HepG2 (cell line): Measurements from ENCODE around the gene CHD9NB. TPM values are rescaled to one million over a fixed set of nuclear protein-coding genes. Genes with fewer than 3 reads are reported as not detected.
A peak's percentile ranks its signal among the peaks of the same experiment; 100 is the strongest.

Experiments used
- ATAC-seq: fragments of 200-7000 bp; cut with Tn5 transposase; 3 replicates; pipeline ENCODE4 v1.9.1; 2020; ENCODE audit warnings: mild to moderate bottlenecking, moderate library complexity
- BruUV-seq: library from RNA; stranded (reverse); fragments of 400-500 nt; replicated peaks from 2 replicates; lab custom pipeline; 2021; lab: Mats Ljungman, UMichigan
- CTCF ChIA-PET: fragments of 300-600 bp; formaldehyde crosslinking; extraction: SDS; loops from one replicate; lab custom pipeline; 2021; ENCODE audit warnings: low total read pairs, inconsistent platforms, low intra/inter-chr PET ratio; lab: Yijun Ruan, JAX
- POLR2A ChIA-PET: fragments of 350-600 bp; sonication (Branson Sonifier 250); formaldehyde crosslinking; loops from one replicate; lab custom pipeline; 2020; ENCODE audit warnings: antibody characterized with exemption, inconsistent platforms; lab: Yijun Ruan, JAX
- DNase-seq: peaks from one replicate; pipeline ENCODE4 v3.0.0-alpha.2; 2015; ENCODE audit warnings: low spot score
- FAIRE-seq: peaks from 3 replicates; lab custom pipeline; 2011; peaks lifted over from hg19 to GRCh38; lab: Jason Lieb, UNC
- H2AFZ ChIP-seq: one replicate; pipeline ENCODE4 v1.6.1; 2011; ENCODE audit warnings: low read length, inconsistent platforms
- H3K27ac ChIP-seq: fragments of 300-600 bp; 3 replicates; pipeline ENCODE4 v1.8.0; 2011; ENCODE audit warnings: mixed run types, mild to moderate bottlenecking, mixed read lengths, low read length, inconsistent platforms; ENCODE audit not compliant: insufficient read depth; ENCODE audit errors: extremely low read length
- H3K27me3 ChIP-seq, 2 experiments: fragments of 200-600 bp in 1 of 2; 2 replicates in 1 of 2; 3 replicates in 1 of 2; pipeline versions ENCODE4 v1.6.0 to v1.8.0; 2011; ENCODE audit warnings: low read length in 2 of 2, mild to moderate bottlenecking in 2 of 2, moderate library complexity in 2 of 2, inconsistent platforms in 1 of 2; ENCODE audit not compliant: insufficient read depth in 2 of 2, control insufficient read depth in 1 of 2
- H3K36me3 ChIP-seq, 2 experiments: fragments of 200-600 bp in 1 of 2; replicated peaks in 1 of 2; 2 replicates in 1 of 2; 3 replicates in 1 of 2; pipeline versions ENCODE4 v1.5.1 to v1.8.0; 2011; ENCODE audit warnings: low read length in 2 of 2, inconsistent platforms in 1 of 2; ENCODE audit not compliant: insufficient read depth in 2 of 2, control insufficient read depth in 1 of 2
- H3K4me1 ChIP-seq: 2 replicates; pipeline ENCODE4 v1.5.1; 2012; ENCODE audit warnings: low read length, inconsistent platforms; ENCODE audit not compliant: insufficient read depth
- H3K4me2 ChIP-seq: 2 replicates; pipeline ENCODE4 v1.6.0; 2011; ENCODE audit warnings: low read depth, low read length, inconsistent platforms
- H3K4me3 ChIP-seq, 3 experiments: fragments of 200-600 bp in 1 of 3; sonication (generic), shearing (Covaris generic) in 1 of 3; replicated peaks in 1 of 3; 2 replicates each; pipeline ENCODE4 v1.5.1; 2011 to 2016; ENCODE audit warnings: low read length in 3 of 3, inconsistent platforms in 2 of 3, low read depth in 2 of 3, mild to moderate bottlenecking in 2 of 3, control low read depth in 1 of 3, mixed read lengths in 1 of 3; ENCODE audit not compliant: insufficient read depth in 1 of 3
- H3K79me2 ChIP-seq: one replicate; pipeline ENCODE4 v1.6.1; 2011; ENCODE audit warnings: low read length, inconsistent platforms; ENCODE audit not compliant: insufficient read depth
- H3K9ac ChIP-seq: 2 replicates; pipeline ENCODE4 v1.6.0; 2011; ENCODE audit warnings: mild to moderate bottlenecking, low read depth, low read length, inconsistent platforms; ENCODE audit not compliant: insufficient read depth
- H3K9me3 ChIP-seq: 2 replicates; pipeline ENCODE4 v1.5.1; 2012; ENCODE audit warnings: mild to moderate bottlenecking, low read length
- H4K20me1 ChIP-seq: 2 replicates; pipeline ENCODE4 v1.6.0; 2011; ENCODE audit warnings: inconsistent platforms, mild to moderate bottlenecking, low read length, moderate library complexity; ENCODE audit not compliant: insufficient read depth
- GPN1 ChIP-seq: sonication (generic); formaldehyde crosslinking; IDR thresholded peaks from 2 replicates; pipeline ENCODE4 v1.5.1; 2020; ENCODE audit warnings: missing genetic modification reagents, borderline replicate concordance
- HNF4A ChIP-seq: sonication (generic); formaldehyde crosslinking; IDR thresholded peaks from 2 replicates; pipeline ENCODE4 v1.4.0; 2020; ENCODE audit warnings: missing genetic modification reagents
- MAFK ChIP-seq, 2 experiments: IDR thresholded peaks in 1 of 2; conservative IDR thresholded peaks in 1 of 2; 2 replicates each; pipeline ENCODE4 v1.6.1; 2011; ENCODE audit warnings: improper control_type of control experiment in 2 of 2, low read length in 2 of 2
- PTBP1 ChIP-seq: fragments of 200-400 bp; formaldehyde crosslinking; IDR thresholded peaks from 2 replicates; pipeline ENCODE4 v1.6.1; 2018; ENCODE audit warnings: low read length, low read depth; ENCODE audit not compliant: poor library complexity, severe bottlenecking
- SCMH1 ChIP-seq: sonication (generic); formaldehyde crosslinking; IDR thresholded peaks from 2 replicates; pipeline ENCODE4 v1.9.0; 2021; ENCODE audit warnings: missing genetic modification reagents, mild to moderate bottlenecking, borderline replicate concordance
- ZNF121 ChIP-seq: sonication (generic); formaldehyde crosslinking; IDR thresholded peaks from 2 replicates; pipeline ENCODE4 v1.5.0; 2020; ENCODE audit warnings: mild to moderate bottlenecking, missing genetic modification reagents
- ZNF441 ChIP-seq: sonication (generic); formaldehyde crosslinking; IDR thresholded peaks from 2 replicates; pipeline ENCODE4 v1.7.0; 2021; ENCODE audit warnings: missing genetic modification reagents, borderline replicate concordance
- ZNF614 ChIP-seq: IDR thresholded peaks from 2 replicates; pipeline ENCODE4 v1.6.1; 2018; ENCODE audit warnings: missing biosample characterization, missing genetic modification reagents, inconsistent platforms, borderline replicate concordance
- WGBS: methylation state at CpG from one replicate; pipeline ENCODE4 v1.1.6; 2017; ENCODE audit warnings: low lambda C conversion rate; 5-methylcytosine and 5-hydroxymethylcytosine counted together
- in situ Hi-C: cut with HindIII; loops from 2 replicates; pipeline ENCODE4 v1.10.0; 2017; ENCODE audit warnings: low pct_unique_long_range_greater_than_20kb; ENCODE audit not compliant: extremely low pct_ligation_motif_present
- intact Hi-C: fragments of 100-400 bp; cut with micrococcal nuclease; formaldehyde crosslinking; loops from one replicate; pipeline ENCODE4 v1.10.0; 2022; ENCODE audit not compliant: unreplicated experiment
- polyA plus RNA-seq, 8 experiments: library from polyadenylated mRNA; depleted of rRNA in 3 of 8; stranded (reverse) in 7 of 8; unstranded in 1 of 8; fragments of >200 nt; fragmentation: Illumina TruSeq in 4 of 8; extraction: Trizol in 4 of 8; gene quantifications; 2 replicates each; pipeline versions ENCODE4 v1.2.1 to v1.2.3, GENCODE V29; 2011 to 2016; ENCODE audit warnings: low read depth in 4 of 8, missing spikeins in 1 of 8, mixed read lengths in 1 of 8; ENCODE audit not compliant: insufficient read depth in 1 of 8
- total RNA-seq, 5 experiments: library from RNA; depleted of rRNA; stranded (reverse); fragments of >200 nt; fragmentation: Illumina TruSeq; extraction: Trizol; gene quantifications; 2 replicates each; pipeline ENCODE4 v1.2.3, GENCODE V29; 2016; ENCODE audit warnings: low read depth in 1 of 5
- TF ChIP-seq, protein P1 (sequence below): sonication (generic); formaldehyde crosslinking; IDR thresholded peaks from 2 replicates; pipeline ENCODE4 v1.5.0; 2020; ENCODE audit warnings: missing genetic modification reagents
- TF ChIP-seq, protein P2 (sequence below): sonication (generic); formaldehyde crosslinking; IDR thresholded peaks from 2 replicates; pipeline ENCODE4 v1.5.1; 2020; ENCODE audit warnings: missing genetic modification reagents, mild to moderate bottlenecking, borderline replicate concordance

CHD9NB gene
- total and polyA plus RNA-seq, 2 of the 13 experiments (the other 11 are each of a cell fraction or from before 2014, with no cell fraction given): 0.17 to 0.18 TPM

GRCh38 chr16:53068423-53068833 lies 15.7 kb upstream of the CHD9NB start:
- peak in 1 of 2 experiments; percentile 29; a peak in 3 of 4 replicates for TF ChIP-seq MAFK (conservative IDR thresholded peaks at IDR 0.05 in 1 of 2, IDR thresholded peaks at IDR 0.05 in 1 of 2; ENCODE audit: low read length in 2 of 2)
- TF ChIP-seq ZNF614: no peak
- FAIRE-seq: no peak
- Histone ChIP-seq H3K4me3 (no peak overlapping the region), H4K20me1 (0 out of 2 replicates have a peak, but pooled peaks cover 4% of the 10 kb centered on the region), H3K9ac (no peak overlapping the region), H3K9me3 (peaks cover 5% of the 10 kb centered on the region; the same call in 1 of the 2 replicates), H3K79me2 (peaks cover 68% of the 10 kb centered on the region), H3K4me2 (no peak overlapping the region), H3K4me1 (peaks cover 16% of the 10 kb centered on the region; the same call in 1 of the 2 replicates), H2AFZ (no peak overlapping the region), H3K27ac (no peak overlapping the region), H3K27me3 (no peaks in the 10 kb centered on the region), H3K36me3 (peaks cover 11 to 15% of the 10 kb centered on the region in 2 experiments)
- no TSS peak for BruUV-seq
- in situ Hi-C loops (no loop called here), intact Hi-C loops (no loop called here)
- ATAC-seq: no peak
- ChIA-PET POLR2A (no interaction called here), CTCF (no interaction called here)
- DNase-seq: no peak
- over 99% methylated on average over 4 of the region's 4 CpGs for WGBS

GRCh38 chr16:53067675-53068074 lies 15.0 kb upstream of the CHD9NB start:
- FAIRE-seq: no peak

More at GRCh38 chr16:53067675-53068074, 15.0 kb upstream of the CHD9NB start:
- in situ Hi-C loops (no loop called here), intact Hi-C loops (no loop called here)
- Histone ChIP-seq H3K79me2 (peaks cover 65% of the 10 kb centered on the region), H3K4me2 (no peak overlapping the region), H3K9me3 (no peaks in the 10 kb centered on the region), H3K4me1 (peaks cover 16% of the 10 kb centered on the region; the same call in 1 of the 2 replicates), H3K27me3 (no peaks in the 10 kb centered on the region), H3K36me3 (peaks cover 11 to 15% of the 10 kb centered on the region in 2 experiments), H3K9ac (no peak overlapping the region), H2AFZ (no peak overlapping the region), H4K20me1 (0 out of 2 replicates have a peak, but pooled peaks cover 4% of the 10 kb centered on the region), H3K27ac (no peak overlapping the region), H3K4me3 (no peak overlapping the region)
- POLR2A ChIA-PET: no interaction called here
- no peak for ATAC-seq
- no TSS peak for BruUV-seq
- TF ChIP-seq PTBP1 (no peak), ZNF121 (CRISPR knock-in tag) (peak; percentile 65), ZNF441 (CRISPR knock-in tag) (no peak), HNF4A (CRISPR knock-in tag) (no peak), GPN1 (CRISPR knock-in tag) (no peak), SCMH1 (CRISPR knock-in tag) (no peak)
- TF ChIP-seq, protein P1, sequence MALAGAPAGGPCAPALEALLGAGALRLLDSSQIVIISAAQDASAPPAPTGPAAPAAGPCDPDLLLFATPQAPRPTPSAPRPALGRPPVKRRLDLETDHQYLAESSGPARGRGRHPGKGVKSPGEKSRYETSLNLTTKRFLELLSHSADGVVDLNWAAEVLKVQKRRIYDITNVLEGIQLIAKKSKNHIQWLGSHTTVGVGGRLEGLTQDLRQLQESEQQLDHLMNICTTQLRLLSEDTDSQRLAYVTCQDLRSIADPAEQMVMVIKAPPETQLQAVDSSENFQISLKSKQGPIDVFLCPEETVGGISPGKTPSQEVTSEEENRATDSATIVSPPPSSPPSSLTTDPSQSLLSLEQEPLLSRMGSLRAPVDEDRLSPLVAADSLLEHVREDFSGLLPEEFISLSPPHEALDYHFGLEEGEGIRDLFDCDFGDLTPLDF: no peak
- TF ChIP-seq, protein P2, sequence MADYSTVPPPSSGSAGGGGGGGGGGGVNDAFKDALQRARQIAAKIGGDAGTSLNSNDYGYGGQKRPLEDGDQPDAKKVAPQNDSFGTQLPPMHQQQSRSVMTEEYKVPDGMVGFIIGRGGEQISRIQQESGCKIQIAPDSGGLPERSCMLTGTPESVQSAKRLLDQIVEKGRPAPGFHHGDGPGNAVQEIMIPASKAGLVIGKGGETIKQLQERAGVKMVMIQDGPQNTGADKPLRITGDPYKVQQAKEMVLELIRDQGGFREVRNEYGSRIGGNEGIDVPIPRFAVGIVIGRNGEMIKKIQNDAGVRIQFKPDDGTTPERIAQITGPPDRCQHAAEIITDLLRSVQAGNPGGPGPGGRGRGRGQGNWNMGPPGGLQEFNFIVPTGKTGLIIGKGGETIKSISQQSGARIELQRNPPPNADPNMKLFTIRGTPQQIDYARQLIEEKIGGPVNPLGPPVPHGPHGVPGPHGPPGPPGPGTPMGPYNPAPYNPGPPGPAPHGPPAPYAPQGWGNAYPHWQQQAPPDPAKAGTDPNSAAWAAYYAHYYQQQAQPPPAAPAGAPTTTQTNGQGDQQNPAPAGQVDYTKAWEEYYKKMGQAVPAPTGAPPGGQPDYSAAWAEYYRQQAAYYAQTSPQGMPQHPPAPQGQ (CRISPR knock-in tag): no peak
- WGBS: 98% methylated on average over 2 of the region's 2 CpGs
- CTCF ChIA-PET: no interaction called here
- no peak for DNase-seq
